ELF-1 (cell line): ENCODE results near the gene PLEKHG4B.
"Not testable (repeated sequence)": the region's sequence is repeated elsewhere in the genome, so short reads cannot be mapped to it uniquely, and the experiment has no call there.

Experiments used
- DNase-seq: peaks from one replicate; pipeline ENCODE4 v3.0.0-alpha.2; 2016; ENCODE audit warnings: low read depth, low spot score

Gene PLEKHG4B, protein sequence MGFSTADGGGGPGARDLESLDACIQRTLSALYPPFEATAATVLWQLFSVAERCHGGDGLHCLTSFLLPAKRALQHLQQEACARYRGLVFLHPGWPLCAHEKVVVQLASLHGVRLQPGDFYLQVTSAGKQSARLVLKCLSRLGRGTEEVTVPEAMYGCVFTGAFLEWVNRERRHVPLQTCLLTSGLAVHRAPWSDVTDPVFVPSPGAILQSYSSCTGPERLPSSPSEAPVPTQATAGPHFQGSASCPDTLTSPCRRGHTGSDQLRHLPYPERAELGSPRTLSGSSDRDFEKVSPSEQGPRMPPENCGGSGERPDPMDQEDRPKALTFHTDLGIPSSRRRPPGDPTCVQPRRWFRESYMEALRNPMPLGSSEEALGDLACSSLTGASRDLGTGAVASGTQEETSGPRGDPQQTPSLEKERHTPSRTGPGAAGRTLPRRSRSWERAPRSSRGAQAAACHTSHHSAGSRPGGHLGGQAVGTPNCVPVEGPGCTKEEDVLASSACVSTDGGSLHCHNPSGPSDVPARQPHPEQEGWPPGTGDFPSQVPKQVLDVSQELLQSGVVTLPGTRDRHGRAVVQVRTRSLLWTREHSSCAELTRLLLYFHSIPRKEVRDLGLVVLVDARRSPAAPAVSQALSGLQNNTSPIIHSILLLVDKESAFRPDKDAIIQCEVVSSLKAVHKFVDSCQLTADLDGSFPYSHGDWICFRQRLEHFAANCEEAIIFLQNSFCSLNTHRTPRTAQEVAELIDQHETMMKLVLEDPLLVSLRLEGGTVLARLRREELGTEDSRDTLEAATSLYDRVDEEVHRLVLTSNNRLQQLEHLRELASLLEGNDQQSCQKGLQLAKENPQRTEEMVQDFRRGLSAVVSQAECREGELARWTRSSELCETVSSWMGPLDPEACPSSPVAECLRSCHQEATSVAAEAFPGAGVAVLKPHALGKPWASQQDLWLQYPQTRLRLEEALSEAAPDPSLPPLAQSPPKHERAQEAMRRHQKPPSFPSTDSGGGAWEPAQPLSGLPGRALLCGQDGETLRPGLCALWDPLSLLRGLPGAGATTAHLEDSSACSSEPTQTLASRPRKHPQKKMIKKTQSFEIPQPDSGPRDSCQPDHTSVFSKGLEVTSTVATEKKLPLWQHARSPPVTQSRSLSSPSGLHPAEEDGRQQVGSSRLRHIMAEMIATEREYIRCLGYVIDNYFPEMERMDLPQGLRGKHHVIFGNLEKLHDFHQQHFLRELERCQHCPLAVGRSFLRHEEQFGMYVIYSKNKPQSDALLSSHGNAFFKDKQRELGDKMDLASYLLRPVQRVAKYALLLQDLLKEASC (N-terminal part only)

DNA sequence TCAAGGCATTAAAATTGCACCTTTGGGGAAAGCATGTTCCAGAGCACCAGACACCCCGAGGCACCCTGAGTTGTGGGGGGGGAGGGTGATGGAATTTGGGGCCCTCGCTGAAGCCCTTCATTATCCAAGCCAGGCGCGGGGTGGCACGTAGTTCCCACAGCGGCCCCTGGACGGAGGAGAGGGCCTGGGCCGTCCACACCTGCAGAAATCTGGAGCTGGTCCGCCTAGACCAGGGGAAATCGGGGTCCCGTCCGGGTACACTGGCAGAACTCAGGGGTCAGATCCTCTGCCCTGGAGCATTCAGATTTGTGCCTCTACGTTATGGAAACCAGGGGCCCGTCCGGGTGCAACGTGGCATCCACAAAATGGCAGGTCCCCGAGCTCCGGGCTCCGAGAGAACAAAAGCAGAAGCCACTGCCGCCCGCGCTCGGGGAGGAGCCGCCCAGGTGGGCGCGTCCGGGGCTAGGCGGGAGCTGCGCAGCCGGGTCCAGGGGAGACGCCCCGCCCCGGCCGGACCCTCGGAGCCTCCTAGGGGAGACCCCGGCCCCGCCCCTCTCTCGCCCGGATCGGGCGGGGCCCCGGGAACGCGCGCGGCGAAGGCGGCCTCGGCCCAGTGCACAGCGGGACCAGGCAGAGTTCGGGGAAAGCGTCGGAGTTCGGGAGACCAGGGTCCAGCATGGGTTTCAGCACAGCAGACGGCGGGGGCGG, at the start of gene PLEKHG4B:
Gene PLEKHG4B, plus strand, starts transcription at position 613 of the 708 bp plus-strand sequence. Its CDS starts 64 bp downstream, at position 677.
- peak; percentile 82 for DNase-seq

DNA sequence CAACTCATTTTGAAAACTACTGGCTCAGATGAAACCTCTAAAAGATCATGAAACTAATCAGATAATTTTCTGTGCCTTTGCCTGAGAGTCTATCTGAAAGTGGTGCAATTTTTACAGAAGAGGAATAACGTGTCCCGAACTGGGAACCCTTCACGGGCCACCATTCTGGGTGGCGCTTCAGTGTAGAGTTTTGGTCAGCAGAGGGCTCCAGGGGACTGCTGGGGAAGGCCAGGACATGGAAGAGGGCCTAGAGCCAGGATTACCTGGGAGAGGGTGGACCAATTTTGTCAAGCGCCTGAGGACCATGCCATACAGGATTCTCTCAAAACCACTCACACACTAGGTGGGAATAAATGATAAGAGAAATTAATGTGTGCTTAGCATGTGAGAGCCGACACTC, 49.7 kb upstream of the PLEKHG4B start:
- DNase-seq: peak; percentile 58

DNA sequence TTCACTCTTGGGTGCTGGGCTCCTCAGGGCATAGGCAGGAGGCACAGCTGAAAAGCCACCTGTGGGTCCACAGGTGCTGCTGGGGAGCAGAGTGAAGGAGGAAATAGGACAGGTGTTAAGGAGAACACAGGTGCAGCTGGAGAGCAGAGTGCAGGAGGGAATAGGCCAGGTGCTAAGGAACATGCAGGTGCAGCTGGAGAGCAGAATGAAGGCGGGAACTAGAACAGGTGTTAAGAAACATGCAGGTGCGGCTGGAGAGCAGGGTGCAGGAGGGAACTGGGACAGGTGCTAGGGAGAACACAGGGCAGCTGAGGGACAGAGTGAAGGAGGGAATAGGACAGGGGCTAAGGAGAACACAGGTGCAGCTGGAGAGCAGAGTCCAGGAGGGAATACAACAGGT, 43.8 kb upstream of the PLEKHG4B start:
- DNase-seq: no peak

DNA sequence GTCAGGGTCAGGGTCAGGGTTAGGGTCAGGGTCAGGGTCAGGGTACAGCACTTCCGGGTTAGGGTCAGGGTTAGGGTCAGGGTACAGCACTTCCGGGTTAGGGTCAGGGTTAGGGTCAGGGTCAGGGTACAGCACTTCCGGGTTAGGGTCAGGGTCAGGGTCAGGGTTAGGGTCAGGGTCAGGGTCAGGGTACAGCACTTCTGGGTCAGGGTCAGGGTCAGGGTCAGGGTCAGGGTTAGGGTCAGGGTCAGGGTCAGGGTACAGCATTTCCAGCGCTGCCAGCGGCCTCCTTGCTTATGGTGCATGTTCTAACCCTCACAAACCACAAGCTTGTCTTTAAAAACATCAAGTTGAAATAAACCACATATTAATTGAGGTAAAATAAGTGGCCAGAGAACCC, 42.4 kb upstream of the PLEKHG4B start:
- DNase-seq: not testable (repeated sequence)

DNA sequence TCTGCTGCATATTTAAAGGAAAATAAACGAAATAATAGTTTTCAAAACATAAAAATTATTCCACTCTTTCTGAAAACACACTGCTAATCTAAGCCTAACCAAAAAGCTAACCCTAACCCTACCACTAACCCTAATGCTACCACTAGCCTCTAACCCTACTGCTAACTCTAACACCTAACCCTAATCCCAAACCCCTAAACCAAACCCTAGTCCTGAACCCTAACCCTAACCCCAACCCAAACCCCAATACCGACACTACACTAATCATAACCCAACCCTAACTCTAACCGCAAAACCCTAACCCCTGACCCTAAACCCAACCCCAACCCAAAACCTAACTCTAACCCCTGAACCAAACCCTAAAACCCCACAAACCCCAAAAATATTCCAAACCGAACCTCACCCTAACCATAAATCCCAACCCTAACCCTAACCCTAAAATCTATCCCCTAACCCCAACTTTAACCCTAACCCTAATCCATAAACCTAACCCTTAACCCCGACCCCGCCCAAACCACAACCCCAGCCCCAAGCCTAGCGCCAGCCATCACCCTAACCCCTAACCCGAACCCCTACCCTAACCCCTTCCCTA, 41.9 kb upstream of the PLEKHG4B start:
- no peak for DNase-seq

DNA sequence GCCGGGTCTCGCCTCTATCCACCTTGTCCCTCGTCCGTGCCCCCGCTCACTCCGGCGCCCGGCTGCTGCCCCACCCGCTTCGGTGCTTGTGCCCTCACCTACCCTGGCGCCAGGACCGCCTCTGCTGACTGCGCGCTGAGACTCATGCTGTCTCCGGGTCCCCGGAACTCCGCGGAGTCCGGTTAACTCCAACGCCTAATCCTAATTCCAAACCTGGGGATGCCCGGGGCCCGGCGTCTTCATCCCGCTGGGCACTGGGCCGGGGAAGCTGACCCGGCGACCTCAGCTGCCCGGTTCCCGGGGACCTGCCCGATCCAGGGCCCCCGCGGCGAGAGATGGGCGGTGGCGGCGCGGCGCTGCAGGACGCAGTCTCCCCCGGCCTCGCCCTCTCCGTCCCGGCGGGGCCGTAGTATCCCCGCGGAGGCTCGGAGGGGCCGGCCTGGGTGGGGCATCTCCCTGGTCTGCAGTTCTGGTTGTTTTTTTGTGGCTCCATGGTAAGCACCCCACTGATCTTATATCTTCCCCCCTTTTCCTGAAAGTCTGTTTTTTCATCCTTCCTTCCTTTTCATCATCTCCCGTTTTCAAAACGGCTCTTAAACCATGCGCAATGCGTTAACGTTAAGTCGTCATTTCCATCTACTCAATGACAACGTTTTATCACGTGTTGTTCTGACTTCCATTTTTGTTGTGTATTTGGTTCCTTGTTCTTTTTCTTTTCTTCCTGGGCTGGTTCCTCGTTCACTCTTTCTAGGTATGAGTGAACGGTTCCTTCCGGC, 41.1 kb upstream of the PLEKHG4B start:
- no peak for DNase-seq

DNA sequence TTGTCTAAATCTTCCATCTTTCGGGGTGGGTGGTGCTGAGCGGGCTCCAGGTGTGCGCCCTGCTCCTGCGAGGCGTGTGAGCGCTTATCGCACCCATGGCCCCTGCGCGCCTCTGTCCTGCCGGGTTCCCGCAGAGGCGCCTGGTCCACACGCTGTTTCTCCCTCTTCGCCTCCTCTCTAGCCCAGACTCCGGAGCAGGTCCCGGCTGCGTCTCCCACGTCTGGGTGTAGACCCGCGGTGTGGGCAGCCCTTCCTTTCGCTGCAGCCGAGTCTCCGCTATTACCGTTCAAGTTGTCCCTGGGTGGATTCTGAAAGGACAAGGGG, 40.5 kb upstream of the PLEKHG4B start:
- no peak for DNase-seq

DNA sequence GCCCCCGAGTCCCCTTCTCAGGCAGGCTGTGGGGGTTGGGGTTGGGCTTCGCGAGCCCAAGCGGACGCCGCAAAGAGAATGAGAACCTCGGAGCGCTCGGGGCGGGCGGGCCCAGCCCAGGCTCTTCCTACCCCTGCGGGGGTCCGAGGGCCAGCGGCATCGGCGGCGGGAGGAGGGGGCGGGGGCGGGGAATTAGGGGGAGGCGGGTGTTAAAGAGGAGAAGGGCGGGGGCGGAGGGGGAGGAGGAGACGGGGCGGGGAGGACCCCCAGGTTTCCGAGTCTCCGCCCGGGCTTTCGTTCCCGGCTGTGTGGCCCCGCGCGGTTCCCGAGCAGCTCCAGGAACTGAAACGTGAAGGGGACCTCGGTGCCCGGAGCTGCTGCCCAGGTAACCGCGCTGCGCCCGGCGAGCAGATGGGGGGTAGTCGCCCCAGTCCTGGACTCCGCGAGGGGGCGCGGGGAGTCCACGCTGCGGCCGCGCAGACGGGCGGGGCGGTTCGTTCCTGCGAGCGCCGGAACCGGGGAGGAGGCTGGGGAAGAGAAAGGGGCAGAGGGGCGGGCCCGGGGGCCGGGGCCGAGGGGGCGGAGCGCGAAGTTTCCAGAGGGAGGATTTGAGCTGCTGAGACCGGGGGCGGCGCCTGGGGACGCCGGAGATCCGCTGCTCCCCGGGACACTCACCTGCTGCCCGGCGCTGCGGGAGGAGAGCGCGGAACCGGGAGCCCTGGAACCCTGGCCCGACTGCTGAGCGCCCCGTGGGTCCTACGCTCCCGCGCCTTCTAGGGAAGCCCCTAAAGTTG, 38.4 kb upstream of the PLEKHG4B start:
- DNase-seq: peak; percentile 55

DNA sequence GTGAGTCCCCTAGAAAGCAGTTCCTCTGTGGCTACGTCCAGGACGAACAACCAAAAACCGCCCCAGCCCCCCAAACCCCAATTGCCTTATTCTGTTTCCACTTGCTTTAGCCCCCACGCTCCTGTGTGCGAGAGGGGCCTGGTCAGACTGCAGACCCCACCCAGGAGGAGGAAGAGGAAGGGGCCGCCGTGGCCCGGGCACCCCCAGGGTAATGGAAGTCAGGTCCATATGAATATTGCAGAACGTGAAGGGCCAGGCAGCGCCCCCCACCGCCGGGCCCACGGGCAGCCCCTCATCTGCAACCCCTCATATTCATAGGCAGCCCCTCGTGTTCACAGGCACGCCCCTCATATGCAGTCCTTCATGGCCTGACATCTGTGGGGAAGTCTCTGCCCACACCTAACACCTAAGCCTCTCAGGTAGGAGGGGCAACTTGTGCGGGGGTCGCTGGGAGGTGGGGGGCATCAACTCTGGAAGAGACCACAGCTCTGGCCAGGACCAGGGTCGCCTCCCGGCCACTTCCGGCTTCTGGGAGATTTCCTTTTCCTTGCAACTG, 37.7 kb upstream of the PLEKHG4B start:
- no peak for DNase-seq

DNA sequence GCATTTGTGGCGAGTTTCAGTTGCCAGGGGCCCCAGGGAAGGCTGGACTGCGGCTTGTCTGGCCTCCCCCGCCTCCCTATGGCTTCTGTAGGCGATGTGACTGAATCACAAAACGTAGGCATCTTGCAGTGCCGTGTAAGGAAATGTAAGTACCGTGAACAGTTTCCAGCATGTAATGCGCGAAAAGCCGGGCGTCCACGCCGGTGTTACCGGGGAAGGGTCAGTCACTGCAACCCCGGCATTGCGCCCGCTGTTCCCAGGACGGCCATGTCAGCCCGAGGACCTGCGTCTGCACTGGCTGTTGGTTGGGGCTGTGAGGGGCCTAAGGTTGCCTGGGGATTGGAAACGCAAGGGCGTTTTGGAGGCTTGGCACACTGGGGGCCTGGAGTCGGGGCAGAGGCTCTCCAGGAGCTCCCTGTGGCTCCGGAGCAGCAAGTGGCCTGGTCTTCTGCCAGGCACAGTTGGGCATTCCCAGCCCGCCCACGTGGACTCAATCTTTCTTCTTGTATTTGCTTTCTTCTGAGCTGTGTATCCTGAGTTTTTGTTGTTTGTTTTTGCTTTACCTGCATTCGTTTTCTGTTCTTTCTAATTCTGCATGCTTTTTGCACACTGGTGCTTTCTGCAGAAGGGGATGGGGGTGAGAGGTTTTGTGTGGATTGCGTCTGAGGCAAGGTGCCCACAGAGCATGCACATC, 36.9 kb upstream of the PLEKHG4B start:
- no peak for DNase-seq

DNA sequence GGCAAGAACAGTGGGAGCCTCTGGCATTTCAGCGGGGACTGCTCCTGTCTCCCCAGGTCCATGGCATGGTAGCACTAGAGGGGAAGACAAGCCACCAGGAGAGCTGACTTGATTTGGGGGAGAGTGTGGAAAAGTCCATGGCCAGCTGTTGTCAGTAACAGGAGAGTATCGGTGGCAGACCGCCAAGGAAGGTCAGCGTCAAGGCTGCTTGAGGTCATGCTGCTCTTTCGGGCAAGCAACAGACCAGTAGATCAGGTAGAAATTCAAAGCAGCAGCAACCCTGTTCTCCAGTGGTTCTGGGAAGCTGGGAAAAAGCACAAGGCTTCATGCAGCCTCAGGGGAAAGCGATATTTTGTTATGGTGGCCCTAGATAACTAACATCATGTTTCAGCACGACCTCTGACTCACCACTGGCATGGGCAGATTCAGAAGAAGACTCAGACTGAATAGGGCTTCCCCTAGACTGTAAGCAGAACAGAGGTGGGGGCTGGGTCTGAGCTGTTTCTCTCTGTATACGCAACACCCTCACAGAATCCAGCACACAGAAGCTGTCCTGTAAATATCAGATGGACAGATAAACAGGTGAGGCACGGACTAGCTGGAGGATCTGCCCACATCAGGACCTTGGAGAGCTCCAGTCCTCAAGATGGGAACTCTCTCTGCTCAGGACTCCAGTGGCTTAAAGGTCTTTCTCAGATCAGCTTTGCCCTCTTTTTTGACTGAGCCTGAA, 35.2 kb upstream of the PLEKHG4B start:
- DNase-seq: peak; percentile 69

DNA sequence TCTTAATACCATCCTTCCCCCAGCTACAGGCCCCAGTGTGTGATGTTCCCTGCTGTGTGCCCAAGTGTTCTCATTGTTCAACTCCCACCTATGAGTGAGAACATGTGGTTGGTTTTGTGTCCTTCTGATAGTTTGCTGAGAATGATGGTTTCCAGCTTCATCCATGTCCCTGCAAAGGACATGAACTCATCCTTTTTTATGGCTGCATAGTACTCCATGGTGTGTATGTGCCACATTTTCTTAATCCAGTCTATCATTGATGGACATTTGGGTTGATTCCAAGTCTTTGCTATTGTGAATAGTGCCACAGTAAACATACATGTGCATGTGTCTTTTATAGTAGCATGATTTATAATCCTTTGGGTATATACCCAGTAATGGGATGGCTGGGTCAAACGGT, 31.7 kb upstream of the PLEKHG4B start:
- not testable (repeated sequence) for DNase-seq

DNA sequence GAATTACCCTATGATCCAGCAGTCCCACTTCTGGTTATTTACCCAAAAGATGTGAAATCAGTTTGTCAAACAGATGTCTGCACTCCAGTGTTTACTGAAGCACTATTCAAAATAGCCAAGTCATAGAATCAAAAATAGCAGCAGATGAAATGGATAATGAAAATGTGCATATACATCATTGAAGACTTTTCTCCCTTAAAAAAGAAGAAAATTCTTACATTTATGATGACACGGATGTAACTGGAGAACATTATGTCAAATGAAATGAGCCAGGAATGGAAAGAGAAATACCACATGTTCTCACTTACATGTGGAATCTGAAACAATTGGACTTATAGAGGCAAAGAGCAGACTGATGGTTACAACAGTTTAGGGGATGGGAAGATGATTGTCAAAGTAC, 21.5 kb upstream of the PLEKHG4B start:
- DNase-seq: no peak

DNA sequence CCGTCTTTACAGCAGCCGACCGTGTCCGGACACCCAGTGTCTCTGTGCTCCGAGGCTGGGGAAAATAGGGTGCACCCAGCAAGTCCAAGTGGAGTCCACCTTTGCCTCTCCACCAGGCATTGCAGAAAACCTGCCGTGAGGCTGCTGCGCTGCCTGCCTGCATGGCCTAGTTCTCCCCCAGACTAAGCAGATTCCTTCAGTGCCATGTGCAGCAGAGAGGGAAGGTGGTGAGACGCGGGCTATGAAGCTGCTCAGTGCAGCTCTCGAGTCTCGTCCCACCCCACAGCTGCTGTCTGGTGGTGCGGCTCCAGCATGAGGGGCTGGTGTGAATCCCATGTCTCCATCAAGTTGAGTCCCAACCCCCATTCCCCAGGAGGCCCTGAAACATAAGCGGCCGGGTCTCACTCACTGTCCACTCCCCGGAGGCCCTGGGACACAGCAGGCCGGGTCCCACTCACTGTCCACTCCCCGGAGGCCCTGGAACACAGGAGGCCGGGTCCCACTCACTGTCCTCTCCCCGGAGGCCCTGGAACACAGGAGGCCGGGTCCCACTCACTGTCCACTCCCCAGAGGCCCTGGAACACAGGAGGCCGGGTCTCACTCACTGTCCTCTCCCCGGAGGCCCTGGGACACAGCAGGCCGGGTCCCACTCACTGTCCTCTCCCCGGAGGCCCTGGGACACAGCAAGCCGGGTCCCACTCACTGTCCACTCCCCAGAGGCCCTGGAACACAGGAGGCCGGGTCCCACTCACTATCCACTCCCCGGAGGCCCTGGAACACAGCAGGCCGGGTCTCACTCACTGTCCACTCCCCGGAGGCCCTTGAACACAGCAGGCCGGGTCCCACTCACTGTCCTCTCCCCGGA, 19.4 kb upstream of the PLEKHG4B start:
- not testable (repeated sequence) for DNase-seq

DNA sequence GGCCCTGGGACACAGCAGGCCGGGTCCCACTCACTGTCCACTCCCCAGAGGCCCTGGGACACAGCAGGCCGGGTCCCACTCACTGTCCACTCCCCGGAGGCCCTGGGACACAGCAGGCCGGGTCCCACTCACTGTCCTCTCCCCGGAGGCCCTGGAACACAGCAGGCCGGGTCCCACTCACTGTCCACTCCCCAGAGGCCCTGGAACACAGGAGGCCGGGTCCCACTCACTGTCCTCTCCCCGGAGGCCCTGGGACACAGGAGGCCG, 18.9 kb upstream of the PLEKHG4B start:
- DNase-seq: not testable (repeated sequence)

DNA sequence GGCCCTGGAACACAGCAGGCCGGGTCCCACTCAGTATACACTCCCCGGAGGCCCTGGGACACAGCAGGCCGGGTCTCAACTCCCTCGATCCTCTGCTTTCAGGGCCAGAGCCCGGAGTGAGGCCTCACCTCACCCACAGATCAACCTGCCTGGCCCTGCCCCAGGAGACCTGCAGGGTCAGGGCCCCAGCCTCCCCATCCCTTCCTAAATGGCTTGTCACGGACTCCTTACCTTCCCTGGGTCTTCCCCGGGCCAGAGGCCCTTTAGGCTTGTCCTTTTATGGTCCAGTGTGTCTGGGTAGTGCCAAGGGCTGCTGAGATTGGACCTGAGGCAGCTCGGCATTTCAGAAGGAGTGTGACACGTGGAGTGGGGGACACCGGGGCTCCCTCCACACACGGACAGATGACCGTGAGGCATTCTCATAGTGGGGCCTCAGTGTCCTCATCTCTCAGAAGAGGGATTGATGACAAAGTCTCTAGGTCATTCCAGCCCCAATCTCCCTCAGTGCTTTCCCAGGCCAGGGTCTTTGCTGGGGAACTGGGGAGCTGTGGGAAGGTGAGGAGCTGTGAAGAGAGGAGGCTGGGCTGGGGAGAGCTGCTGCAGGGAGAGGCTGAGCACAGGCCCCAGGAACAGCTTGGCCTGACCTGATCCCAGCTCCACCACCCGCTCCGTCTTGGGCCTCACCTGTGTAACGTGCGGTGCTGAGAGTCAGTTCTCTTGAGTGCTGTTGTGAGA, 18.0 kb upstream of the PLEKHG4B start:
- DNase-seq: no peak
